GM19395 (cell line): Measurements from ENCODE around the gene WRAP73.
"Not testable (repeated sequence)": the region's sequence is repeated elsewhere in the genome, so short reads cannot be mapped to it uniquely, and the experiment has no call there.

Experiments
- ATAC-seq: cut with Tn5 transposase; IDR thresholded peaks from one replicate; pipeline ENCODE4 v1.9.1; 2021; ENCODE audit warnings: mild to moderate bottlenecking, moderate library complexity; ENCODE audit not compliant: unreplicated experiment

WRAP73 gene

GRCh38 chr1:3599286-3599811 is 50.6 kb downstream of the WRAP73 start:
- ATAC-seq: no peak

GRCh38 chr1:3598522-3599285 is 51.2 kb downstream of the WRAP73 start:
- no peak for ATAC-seq

GRCh38 chr1:3598051-3598491 is 51.8 kb downstream of the WRAP73 start:
- ATAC-seq: no peak

GRCh38 chr1:3597599-3597964 is 52.3 kb downstream of the WRAP73 start:
- no peak for ATAC-seq

- no peak for ATAC-seq
These were observed 53.0 kb downstream of the WRAP73 start for GRCh38 chr1:3596663-3597598.

- no peak for ATAC-seq
These were observed 54.0 kb downstream of the WRAP73 start for GRCh38 chr1:3595949-3596348.

- ATAC-seq: no peak
These were observed 55.1 kb downstream of the WRAP73 start for GRCh38 chr1:3594706-3595377.

GRCh38 chr1:3593745-3594144 is 56.2 kb downstream of the WRAP73 start:
- no peak for ATAC-seq

- no peak for ATAC-seq
These were observed 56.6 kb downstream of the WRAP73 start for GRCh38 chr1:3593334-3593733.

- ATAC-seq: no peak
These were observed 58.7 kb downstream of the WRAP73 start for GRCh38 chr1:3590951-3591865.

GRCh38 chr1:3590139-3590763 is 59.7 kb downstream of the WRAP73 start:
- no peak for ATAC-seq

- no peak for ATAC-seq
These were observed 61.5 kb downstream of the WRAP73 start for GRCh38 chr1:3588395-3588794.

- ATAC-seq: no peak
These were observed 62.7 kb downstream of the WRAP73 start for GRCh38 chr1:3586986-3587759.

- ATAC-seq: no peak
These were observed 63.8 kb downstream of the WRAP73 start for GRCh38 chr1:3585940-3586568.

- not testable (repeated sequence) for ATAC-seq
These were observed 64.5 kb downstream of the WRAP73 start for GRCh38 chr1:3585353-3585868.

- no peak for ATAC-seq
These were observed 65.0 kb downstream of the WRAP73 start for GRCh38 chr1:3584915-3585314.

- not testable (repeated sequence) for ATAC-seq
These were observed 66.2 kb downstream of the WRAP73 start for GRCh38 chr1:3583751-3584150.
